Endometrium (tissue), 2 donors: ENCODE results near the gene NACC1.

Source experiments
- FAIRE-seq: peaks from 2 replicates; lab custom pipeline; 2012; peaks lifted over from hg19 to GRCh38; lab: Jason Lieb, UNC
- donor health status: control.
- donor health status: control.

The NACC1 gene

GRCh38 chr19:13087795-13088537 lies 30.1 kb upstream of the NACC1 start:
- FAIRE-seq = no peak

GRCh38 chr19:13089139-13089856 lies 28.8 kb upstream of the NACC1 start:
- no peak for FAIRE-seq

- no peak for FAIRE-seq
Observed at GRCh38 chr19:13089857-13090507, 28.1 kb upstream of the NACC1 start.

GRCh38 chr19:13090511-13091231 lies 27.4 kb upstream of the NACC1 start:
- FAIRE-seq = no peak

GRCh38 chr19:13091400-13092157 lies 26.5 kb upstream of the NACC1 start:
- FAIRE-seq = no peak

GRCh38 chr19:13092158-13092543 lies 25.9 kb upstream of the NACC1 start:
- no peak for FAIRE-seq

GRCh38 chr19:13092606-13093235 lies 25.3 kb upstream of the NACC1 start:
- FAIRE-seq = no peak

- no peak for FAIRE-seq
Observed at GRCh38 chr19:13093407-13094105, 24.5 kb upstream of the NACC1 start.

- FAIRE-seq = no peak
Observed at GRCh38 chr19:13094106-13094504, 24.0 kb upstream of the NACC1 start.

GRCh38 chr19:13094771-13095392 lies 23.2 kb upstream of the NACC1 start:
- no peak for FAIRE-seq

- FAIRE-seq = no peak
Observed at GRCh38 chr19:13095393-13095784, 22.7 kb upstream of the NACC1 start.

- FAIRE-seq = no peak
Observed at GRCh38 chr19:13095934-13096927, 21.8 kb upstream of the NACC1 start.

- no peak for FAIRE-seq
Observed at GRCh38 chr19:13097033-13097462, 21.0 kb upstream of the NACC1 start.

GRCh38 chr19:13097463-13098258 lies 20.4 kb upstream of the NACC1 start:
- no peak for FAIRE-seq

- no peak for FAIRE-seq
Observed at GRCh38 chr19:13098277-13099072, 19.6 kb upstream of the NACC1 start.

GRCh38 chr19:13099073-13099999 lies 18.7 kb upstream of the NACC1 start:
- FAIRE-seq = no peak
